IMR-90 (cell line): ENCODE measurements around the gene PHF14. TPM values are rescaled to one million over a fixed set of nuclear protein-coding genes. Genes with fewer than 3 reads are reported as not detected.

Experiments
- ATAC-seq: fragments of 200-7000 bp; cut with Tn5 transposase; 2 replicates; pipeline ENCODE4 v1.9.1; 2020; ENCODE audit warnings: low read depth, mild to moderate bottlenecking, moderate library complexity
- BruUV-seq: library from RNA; stranded (reverse); fragments of 400-500 nt; replicated peaks from 2 replicates; lab custom pipeline; 2021; lab: Mats Ljungman, UMichigan
- CTCF ChIA-PET: fragments of 300-600 bp; formaldehyde crosslinking; extraction: SDS; loops from one replicate; lab custom pipeline; 2021; ENCODE audit warnings: antibody characterized with exemption; lab: Yijun Ruan, JAX
- POLR2A ChIA-PET: fragments of 300-600 bp; sonication (Branson Sonifier 250); formaldehyde crosslinking; loops from one replicate; lab custom pipeline; 2022; ENCODE audit warnings: antibody characterized with exemption; ENCODE audit not compliant: unreplicated experiment; lab: Charles Lee
- DNase-seq: peaks from one replicate; pipeline ENCODE4 v3.0.0; 2013
- H2AFZ ChIP-seq: replicated peaks from 2 replicates; pipeline ENCODE3; 2013; ENCODE audit warnings: low read length, mild to moderate bottlenecking; ENCODE audit not compliant: poor library complexity
- H2AK5ac ChIP-seq: 2 replicates; pipeline ENCODE4 v1.6.1; 2013; ENCODE audit warnings: low read depth, low read length, inconsistent platforms
- H2AK9ac ChIP-seq: replicated peaks from 2 replicates; pipeline ENCODE3; 2013; ENCODE audit warnings: mild to moderate bottlenecking, low read depth, low read length, moderate library complexity; ENCODE audit not compliant: poor library complexity
- H2BK120ac ChIP-seq: 2 replicates; pipeline ENCODE4 v1.6.1; 2013; ENCODE audit warnings: low read depth, low read length, inconsistent platforms
- H2BK15ac ChIP-seq: 3 replicates; pipeline ENCODE4 v1.6.1; 2013; ENCODE audit warnings: low read depth, low read length, inconsistent platforms
- H2BK20ac ChIP-seq: 2 replicates; pipeline ENCODE4 v1.6.1; 2013; ENCODE audit warnings: low read depth, mild to moderate bottlenecking, inconsistent platforms, low read length, moderate library complexity
- H2BK5ac ChIP-seq: 2 replicates; pipeline ENCODE4 v1.6.1; 2013; ENCODE audit warnings: mild to moderate bottlenecking, low read depth, low read length, inconsistent platforms; ENCODE audit not compliant: poor library complexity, severe bottlenecking
- H3K14ac ChIP-seq: replicated peaks from 2 replicates; pipeline ENCODE4 v1.6.1; 2013; ENCODE audit warnings: low read depth, low read length, inconsistent platforms
- H3K18ac ChIP-seq: 2 replicates; pipeline ENCODE4 v1.6.1; 2013; ENCODE audit warnings: low read depth, low read length, control low read depth
- H3K23ac ChIP-seq: 2 replicates; pipeline ENCODE4 v1.6.1; 2013; ENCODE audit warnings: low read depth, low read length, inconsistent platforms
- H3K27ac ChIP-seq: 2 replicates; pipeline ENCODE4 v1.5.1; 2013; ENCODE audit warnings: mild to moderate bottlenecking, control low read depth, low read length; ENCODE audit not compliant: insufficient read depth
- H3K27me3 ChIP-seq: 2 replicates; pipeline ENCODE4 v1.6.1; 2013; ENCODE audit warnings: low read length; ENCODE audit not compliant: control insufficient read depth, insufficient read depth
- H3K36me3 ChIP-seq: 2 replicates; pipeline ENCODE4 v1.6.1; 2013; ENCODE audit warnings: low read length, mixed read lengths; ENCODE audit not compliant: control insufficient read depth, insufficient read depth
- H3K4ac ChIP-seq: 2 replicates; pipeline ENCODE4 v1.6.1; 2013; ENCODE audit warnings: low read depth, low read length, inconsistent platforms
- H3K4me1 ChIP-seq: 2 replicates; pipeline ENCODE4 v1.6.1; 2013; ENCODE audit warnings: low read length, mixed read lengths; ENCODE audit not compliant: control insufficient read depth, insufficient read depth
- H3K4me2 ChIP-seq: 2 replicates; pipeline ENCODE4 v1.6.1; 2013; ENCODE audit warnings: low read depth, mild to moderate bottlenecking, control low read depth, low read length, moderate library complexity
- H3K4me3 ChIP-seq: 2 replicates; pipeline ENCODE4 v1.5.1; 2013; ENCODE audit warnings: low read depth, mild to moderate bottlenecking, control low read depth, low read length, moderate library complexity; ENCODE audit not compliant: insufficient read depth
- H3K56ac ChIP-seq: 2 replicates; pipeline ENCODE4 v1.6.1; 2013; ENCODE audit warnings: low read length, inconsistent platforms; ENCODE audit not compliant: insufficient read depth; ENCODE audit errors: extremely low read depth
- H3K79me1 ChIP-seq, 2 experiments: 2 replicates each; pipeline ENCODE4 v1.6.1; 2013; ENCODE audit warnings: low read length in 2 of 2, inconsistent platforms in 1 of 2, low read depth in 1 of 2
- H3K9ac ChIP-seq: 2 replicates; pipeline ENCODE4 v1.6.1; 2013; ENCODE audit warnings: low read depth, low read length, control low read depth
- H3K9me1 ChIP-seq: 2 replicates; pipeline ENCODE4 v1.6.1; 2013; ENCODE audit warnings: low read length, inconsistent platforms; ENCODE audit not compliant: insufficient read depth
- H3K9me3 ChIP-seq: 2 replicates; pipeline ENCODE4 v1.6.1; 2013; ENCODE audit warnings: low read length; ENCODE audit not compliant: control insufficient read depth, insufficient read depth
- H4K20me1 ChIP-seq: 2 replicates; pipeline ENCODE4 v1.6.1; 2013; ENCODE audit warnings: low read length, inconsistent platforms; ENCODE audit not compliant: insufficient read depth
- H4K5ac ChIP-seq: 2 replicates; pipeline ENCODE4 v1.6.1; 2013; ENCODE audit warnings: mild to moderate bottlenecking, low read depth, low read length, control low read depth
- H4K8ac ChIP-seq, 2 experiments: 2 replicates each; pipeline ENCODE4 v1.6.1; 2013; ENCODE audit warnings: low read depth in 2 of 2, low read length in 2 of 2, control low read depth in 1 of 2, inconsistent platforms in 1 of 2
- H4K91ac ChIP-seq: 2 replicates; pipeline ENCODE4 v1.6.1; 2013; ENCODE audit warnings: low read depth, low read length, inconsistent platforms; ENCODE audit not compliant: insufficient read depth
- CEBPB ChIP-seq: IDR thresholded peaks from 2 replicates; pipeline ENCODE4 v1.6.1; 2012; ENCODE audit warnings: low read depth, low read length, improper control_type of control experiment
- CTCF ChIP-seq: conservative IDR thresholded peaks from 2 replicates; pipeline ENCODE4 v1.5.1; 2012; ENCODE audit warnings: mild to moderate bottlenecking, low read depth, low read length, improper control_type of control experiment
- FOS ChIP-seq: fragments of 150-350 bp; IDR thresholded peaks from 2 replicates; pipeline ENCODE4 v1.6.1; 2016; ENCODE audit warnings: low read depth, low read length
- MXI1 ChIP-seq: IDR thresholded peaks from 2 replicates; pipeline ENCODE4 v1.6.1; 2012; ENCODE audit warnings: low read depth, mild to moderate bottlenecking, low read length, moderate library complexity, borderline replicate concordance
- NFE2L2 ChIP-seq: fragments of 150-350 bp; IDR thresholded peaks from 2 replicates; pipeline ENCODE4 v1.6.1; 2016; ENCODE audit warnings: low read depth, mild to moderate bottlenecking, low read length
- RAD21 ChIP-seq: IDR thresholded peaks from 2 replicates; pipeline ENCODE4 v1.6.1; 2012; ENCODE audit warnings: low read length, improper control_type of control experiment
- RCOR1 ChIP-seq: IDR thresholded peaks from 2 replicates; pipeline ENCODE4 v1.6.1; 2012; ENCODE audit warnings: mild to moderate bottlenecking, low read length, improper control_type of control experiment; ENCODE audit not compliant: insufficient replicate concordance
- RFX5 ChIP-seq: IDR thresholded peaks from 2 replicates; pipeline ENCODE4 v1.8.0; 2012; ENCODE audit warnings: low read depth, mild to moderate bottlenecking, low read length, moderate library complexity
- SMC3 ChIP-seq: fragments of 150-350 bp; IDR thresholded peaks from 2 replicates; pipeline ENCODE4 v1.6.1; 2016; ENCODE audit warnings: low read depth, mild to moderate bottlenecking, antibody characterized with exemption, low read length, moderate library complexity
- WGBS, 2 experiments: methylation state at CpG; one replicate each; pipeline versions ENCODE4 v1.1.5 to v1.1.7; 2013; ENCODE audit warnings: missing lambda C conversion rate in 2 of 2; ENCODE audit not compliant: insufficient read length in 1 of 2; ENCODE audit errors: extremely low coverage in 2 of 2; 5-methylcytosine and 5-hydroxymethylcytosine counted together
- dilution Hi-C: fragments of 300-500 bp; cut with HindIII; formaldehyde crosslinking; loops from one replicate; pipeline ENCODE4 v1.14.3; 2018; ENCODE audit warnings: low sequenced_read_pairs; ENCODE audit not compliant: unreplicated experiment
- in situ Hi-C: fragments of 300-500 bp; cut with MboI; formaldehyde crosslinking; loops from 3 replicates; pipeline ENCODE4 v1.14.3; 2019; ENCODE audit warnings: low sequenced_read_pairs, inconsistent platforms, mixed read lengths
- intact Hi-C: fragments of 100-400 bp; cut with micrococcal nuclease; formaldehyde crosslinking; loops from 2 replicates; pipeline ENCODE4 v1.10.0; 2022
- polyA plus RNA-seq, 3 experiments: library from polyadenylated mRNA; depleted of rRNA; stranded (reverse); fragments of >200 nt; gene quantifications; 2 replicates each; pipeline ENCODE4 v1.2.3, GENCODE V29; 2012; ENCODE audit warnings: low replicate concordance in 1 of 3
- total RNA-seq: library from RNA; depleted of rRNA; stranded (reverse); fragments of >200 nt; gene quantifications from 2 replicates; pipeline ENCODE4 v1.2.3, GENCODE V29; 2012

The PHF14 gene
- total and polyA plus RNA-seq, 2 of the 4 experiments (the other 2 are of a cell fraction): 8.7 to 17.2 TPM

DNA sequence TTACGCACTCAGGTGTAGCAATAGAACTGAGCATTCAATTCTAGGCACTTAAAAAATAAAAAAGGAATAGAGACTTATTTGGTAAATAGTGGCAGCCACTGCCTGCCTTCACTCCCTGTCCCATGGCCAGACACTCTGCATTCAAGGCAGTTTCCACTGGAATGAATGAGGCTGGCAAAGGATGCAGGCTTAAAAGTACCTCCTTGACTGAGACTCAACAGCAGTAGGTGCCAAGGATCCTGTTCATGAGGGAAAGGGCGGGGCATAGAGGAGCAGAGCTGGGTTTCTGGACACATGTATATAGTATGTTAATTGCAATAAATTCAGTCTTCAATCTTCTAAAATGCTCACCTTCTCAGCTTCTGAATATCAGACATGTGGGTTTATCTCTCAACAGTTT, 242.6 kb downstream of the PHF14 start:
- no peak overlapping the region for H2BK120ac ChIP-seq
- H4K5ac ChIP-seq: no peak overlapping the region
- no peak overlapping the region for H2BK20ac ChIP-seq
- no peaks in the 10 kb centered on the region for H4K20me1 ChIP-seq
- ChIA-PET CTCF (no interaction called here), POLR2A (no interaction called here)
- H2BK15ac ChIP-seq: no peak overlapping the region
- ATAC-seq (no peak), DNase-seq (no peak)
- H4K8ac ChIP-seq: no peak overlapping the region
- peaks cover 5% of the 10 kb centered on the region for H3K4me1 ChIP-seq
- H3K4me3 ChIP-seq: no peak overlapping the region
- H2AK9ac ChIP-seq: no peak overlapping the region
- no peak overlapping the region for H3K4ac ChIP-seq
- no peak overlapping the region for H3K56ac ChIP-seq
- no peak overlapping the region for H2AFZ ChIP-seq
- H3K14ac ChIP-seq: no peak overlapping the region
- no peaks in the 10 kb centered on the region for H3K9me1 ChIP-seq
- no peak overlapping the region for H3K4me2 ChIP-seq
- dilution Hi-C loops (no loop called here), in situ Hi-C loops (no loop called here), intact Hi-C loops (no loop called here)
- BruUV-seq: no TSS peak
- H3K27ac ChIP-seq: no peak overlapping the region
- no peak overlapping the region for H3K23ac ChIP-seq
- H3K36me3 ChIP-seq: no peaks in the 10 kb centered on the region
- H2BK5ac ChIP-seq: no peak overlapping the region
- no peak overlapping the region for H4K91ac ChIP-seq
- no peak overlapping the region for H3K18ac ChIP-seq
- WGBS, 2 experiments: no CpG with 5 or more reads among the region's 2 CpGs
- no peak overlapping the region for H3K9ac ChIP-seq
- no peak overlapping the region for H2AK5ac ChIP-seq
- no peaks in the 10 kb centered on the region for H3K27me3 ChIP-seq
- H3K9me3 ChIP-seq: no peaks in the 10 kb centered on the region
- TF ChIP-seq FOS: no peak
- TF ChIP-seq RFX5: no peak
- no peak for TF ChIP-seq RCOR1
- no peak for TF ChIP-seq NFE2L2
- no peak for TF ChIP-seq SMC3
- no peak for TF ChIP-seq CEBPB
- TF ChIP-seq MXI1: no peak
- no peak for TF ChIP-seq RAD21
- no peak for TF ChIP-seq CTCF
- no peaks in the 10 kb centered on the region for H3K79me1 ChIP-seq
